ENCODE results near the gene LRMDA. TPM values are rescaled to one million over a fixed set of nuclear protein-coding genes. Genes with fewer than 3 reads are reported as not detected.

Gene LRMDA
- total RNA-seq, 2 experiments from 2014 or later = not detected

- Histone ChIP-seq H3K9me3 (ENCODE audit: control insufficient read depth in 1 of 2, insufficient read depth in 1 of 2, low read length in 2 of 2) (peaks cover 0 to 10% of the 10 kb centered on the region in 2 experiments), H3K4me3 (ENCODE audit: low read length) (no peak overlapping the region), H3K36me3 (ENCODE audit: insufficient read depth, low read length) (no peaks in the 10 kb centered on the region), H3K27ac (ENCODE audit: low read depth in 1 of 2, low read length in 2 of 2) (no peak overlapping the region), H3K27me3 (ENCODE audit: control insufficient read depth in 1 of 2, insufficient read depth in 2 of 2, low read length in 2 of 2) (no peaks in the 10 kb centered on the region), H3K4me1 (ENCODE audit: insufficient read depth, low read length) (no peaks in the 10 kb centered on the region)
- intact Hi-C loops (cut with DNase I, micrococcal nuclease) = no loop called here
- no peak overlapping the region for H3K4me3 Mint-ChIP-seq
- CTCF ChIA-PET = no interaction called here
- no peak for TF ChIP-seq CTCF (IDR thresholded peaks at IDR 0.05)
- H3K27ac Mint-ChIP-seq = no peak overlapping the region
- no peaks in the 10 kb centered on the region for H3K9me3 Mint-ChIP-seq
- no peaks in the 10 kb centered on the region for H3K36me3 Mint-ChIP-seq (ENCODE audit: low read depth)
- ATAC-seq (ENCODE audit: poor library complexity) = no peak
- POLR2A ChIA-PET = no interaction called here
- no peak for DNase-seq
- no peaks in the 10 kb centered on the region for H3K27me3 Mint-ChIP-seq
- no peaks in the 10 kb centered on the region for H3K4me1 Mint-ChIP-seq (ENCODE audit: low read depth)
Measured at GRCh38 chr10:76113952-76114351, 682.5 kb downstream of the LRMDA start.

- intact Hi-C loops (cut with DNase I, micrococcal nuclease) = no loop called here
- no peak overlapping the region for H3K4me3 Mint-ChIP-seq
- ATAC-seq (ENCODE audit: poor library complexity) (no peak), DNase-seq (no peak)
- CTCF ChIA-PET = no interaction called here
- no peaks in the 10 kb centered on the region for H3K27me3 Mint-ChIP-seq
- no peaks in the 10 kb centered on the region for H3K9me3 Mint-ChIP-seq
- no peak for TF ChIP-seq CTCF (IDR thresholded peaks at IDR 0.05)
- Histone ChIP-seq H3K27me3 (ENCODE audit: control insufficient read depth in 1 of 2, insufficient read depth in 2 of 2, low read length in 2 of 2) (no peaks in the 10 kb centered on the region), H3K36me3 (ENCODE audit: insufficient read depth, low read length) (no peaks in the 10 kb centered on the region), H3K4me1 (ENCODE audit: insufficient read depth, low read length) (no peaks in the 10 kb centered on the region), H3K4me3 (ENCODE audit: low read length) (no peak overlapping the region), H3K9me3 (ENCODE audit: control insufficient read depth in 1 of 2, insufficient read depth in 1 of 2, low read length in 2 of 2) (peaks cover 0 to 10% of the 10 kb centered on the region in 2 experiments), H3K27ac (ENCODE audit: low read depth in 1 of 2, low read length in 2 of 2) (no peak overlapping the region)
- no peak overlapping the region for H3K27ac Mint-ChIP-seq
- H3K36me3 Mint-ChIP-seq (ENCODE audit: low read depth) = no peaks in the 10 kb centered on the region
- H3K4me1 Mint-ChIP-seq (ENCODE audit: low read depth) = no peaks in the 10 kb centered on the region
- POLR2A ChIA-PET = no interaction called here
Measured at GRCh38 chr10:76114581-76115001, 683.2 kb downstream of the LRMDA start.

- no peak for TF ChIP-seq CTCF (IDR thresholded peaks at IDR 0.05)
- POLR2A ChIA-PET = no interaction called here
Measured at GRCh38 chr10:76115131-76115470, 683.7 kb downstream of the LRMDA start.

More at GRCh38 chr10:76115131-76115470, 683.7 kb downstream of the LRMDA start:
- Histone ChIP-seq H3K9me3 (ENCODE audit: control insufficient read depth in 1 of 2, insufficient read depth in 1 of 2, low read length in 2 of 2) (peaks cover 0 to 10% of the 10 kb centered on the region in 2 experiments), H3K27ac (ENCODE audit: low read depth in 1 of 2, low read length in 2 of 2) (no peak overlapping the region), H3K4me1 (ENCODE audit: insufficient read depth, low read length) (no peaks in the 10 kb centered on the region), H3K36me3 (ENCODE audit: insufficient read depth, low read length) (no peaks in the 10 kb centered on the region), H3K27me3 (ENCODE audit: control insufficient read depth in 1 of 2, insufficient read depth in 2 of 2, low read length in 2 of 2) (no peaks in the 10 kb centered on the region), H3K4me3 (ENCODE audit: low read length) (no peak overlapping the region)
- Mint-ChIP-seq H3K27me3 (no peaks in the 10 kb centered on the region), H3K36me3 (ENCODE audit: low read depth) (no peaks in the 10 kb centered on the region), H3K4me3 (no peak overlapping the region), H3K27ac (no peak overlapping the region), H3K4me1 (ENCODE audit: low read depth) (no peaks in the 10 kb centered on the region), H3K9me3 (no peaks in the 10 kb centered on the region)
- ATAC-seq (ENCODE audit: poor library complexity) (no peak), DNase-seq (no peak)
- intact Hi-C loops (cut with DNase I, micrococcal nuclease) = no loop called here
- CTCF ChIA-PET = no interaction called here
